K562 (cell line): ENCODE measurements around the gene LSM12. TPM values are rescaled to one million over a fixed set of nuclear protein-coding genes. Genes with fewer than 3 reads are reported as not detected.

Experiments
- ELK1 ChIP-seq: sonication (generic); formaldehyde crosslinking; IDR thresholded peaks from 2 replicates; pipeline ENCODE4 v1.8.1; 2022; ENCODE audit warnings: missing genetic modification reagents
- MEF2D ChIP-seq: conservative IDR thresholded peaks from 2 replicates; pipeline ENCODE4 v1.6.1; 2016; ENCODE audit warnings: low read depth, missing genetic modification characterization, missing compliant biosample characterization
- PRDM10 ChIP-seq: fragments of 450-650 bp; IDR thresholded peaks from 2 replicates; pipeline ENCODE4 v1.6.1; 2018; ENCODE audit not compliant: partially characterized antibody
- RBM22 ChIP-seq: fragments of 200-400 bp; formaldehyde crosslinking; IDR thresholded peaks from 2 replicates; pipeline ENCODE4 v1.6.1; 2018; ENCODE audit warnings: low read length, low read depth; ENCODE audit not compliant: poor library complexity, severe bottlenecking
- THRA ChIP-seq: fragments of 450-650 bp; IDR thresholded peaks from 2 replicates; pipeline ENCODE4 v1.6.1; 2017; ENCODE audit warnings: mild to moderate bottlenecking, moderate library complexity
- YY1 ChIP-seq, 3 experiments: IDR thresholded peaks; 2 replicates each; pipeline ENCODE4 v1.6.1; 2011; ENCODE audit warnings: low read length in 2 of 3, mild to moderate bottlenecking in 2 of 3, moderate library complexity in 2 of 3, borderline replicate concordance in 1 of 3, control low read depth in 1 of 3, low read depth in 1 of 3; ENCODE audit not compliant: insufficient read depth in 3 of 3, insufficient replicate concordance in 2 of 3, control insufficient read depth in 1 of 3, insufficient read length in 1 of 3; ENCODE audit errors: extremely low read depth in 1 of 3
- polyA plus RNA-seq, 8 experiments: library from polyadenylated mRNA; depleted of rRNA in 4 of 8; stranded (reverse) in 5 of 8; unstranded in 3 of 8; fragments of >200 nt; fragmentation: Nextera tagmentation in 2 of 8; fragmentation: Illumina TruSeq in 1 of 8; extraction: Ambion mirVana in 2 of 8; extraction: Trizol in 1 of 8; gene quantifications; 2 replicates each; pipeline versions ENCODE4 v1.2.1 to v1.2.3, GENCODE V29; 2011 to 2014; ENCODE audit warnings: inconsistent platforms in 1 of 8, missing spikeins in 1 of 8
- total RNA-seq, 7 experiments: library from RNA; depleted of rRNA in 6 of 7; stranded (reverse); fragments of >200 nt in 6 of 7; fragmentation: Illumina TruSeq in 2 of 7; extraction: Trizol in 2 of 7; gene quantifications; 2 replicates each; pipeline versions ENCODE4 v1.2.1 to v1.2.3, GENCODE V29; 2011 to 2021; ENCODE audit warnings: low replicate concordance in 1 of 7
- TF ChIP-seq, protein P1 (sequence below): fragments of 250-450 bp; sonication (Bioruptor Pico); IDR thresholded peaks from 2 replicates; pipeline ENCODE4 v1.4.0; 2020
- TF ChIP-seq, protein P2 (sequence below): fragments of 450-650 bp; formaldehyde crosslinking; IDR thresholded peaks from 2 replicates; pipeline ENCODE4 v1.4.0; 2020; ENCODE audit warnings: mild to moderate bottlenecking, moderate library complexity

Gene LSM12
- total and polyA plus RNA-seq, 9 of the 15 experiments (the other 6 are each of a cell fraction or from before 2014, with no cell fraction given) = 53.0 to 258 (median 89.3) TPM

DNA sequence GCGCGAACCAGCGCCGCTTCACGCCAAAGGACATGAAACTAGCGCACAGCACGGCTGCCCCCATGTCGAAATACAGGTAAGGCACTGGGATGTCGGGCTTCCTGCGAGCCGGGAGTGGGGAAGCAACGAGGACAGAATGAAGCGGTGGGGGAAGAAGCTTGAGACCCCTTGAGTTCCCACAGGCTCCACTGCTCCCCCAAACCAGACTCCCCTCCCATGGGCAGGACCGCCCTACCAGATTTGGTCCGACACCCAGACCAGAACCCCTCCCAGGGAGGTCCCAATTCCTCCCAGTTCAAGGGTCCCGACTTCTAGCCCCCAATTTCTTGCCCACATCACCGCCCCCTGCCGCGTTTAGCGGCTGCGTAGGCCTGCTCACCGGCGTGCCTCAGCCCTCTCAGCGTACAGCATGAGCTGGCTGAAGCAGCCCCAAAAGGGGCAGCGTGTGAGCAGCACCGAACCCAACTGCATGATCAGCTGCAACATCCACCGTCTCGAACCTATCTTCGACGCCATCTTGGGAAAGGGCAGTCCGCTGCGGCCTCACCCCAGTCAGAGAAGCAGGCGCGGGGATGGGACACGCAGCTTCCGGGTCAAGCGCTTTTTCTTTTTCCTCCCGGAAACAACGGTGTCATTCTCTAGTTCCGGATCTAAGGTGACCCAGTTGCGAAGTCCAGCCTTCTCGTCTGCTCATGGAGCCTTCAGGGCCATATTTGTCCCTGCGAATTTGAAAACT lies 51.9 kb downstream of the LSM12 start, which contains the start of gene TMEM101 (continued):
- TF ChIP-seq THRA (no peak), ELK1 (CRISPR knock-in tag) (0 out of 2 replicates have a peak, but pooled peaks have one; percentile 47), RBM22 (peak; percentile 59), YY1 (IDR thresholded peaks at IDR 0.05; ENCODE audit: borderline replicate concordance in 1 of 3, control insufficient read depth in 1 of 3, extremely low read depth in 1 of 3, insufficient read depth in 3 of 3, insufficient read length in 1 of 3, insufficient replicate concordance in 2 of 3, low read depth in 1 of 3, low read length in 2 of 3) (peak; percentile 98 to 100 (median 100)), PRDM10 (peak; percentile 55), MEF2D (tag) (peak; percentile 66; the same call in 1 of the 2 replicates)
- TF ChIP-seq, protein P1, sequence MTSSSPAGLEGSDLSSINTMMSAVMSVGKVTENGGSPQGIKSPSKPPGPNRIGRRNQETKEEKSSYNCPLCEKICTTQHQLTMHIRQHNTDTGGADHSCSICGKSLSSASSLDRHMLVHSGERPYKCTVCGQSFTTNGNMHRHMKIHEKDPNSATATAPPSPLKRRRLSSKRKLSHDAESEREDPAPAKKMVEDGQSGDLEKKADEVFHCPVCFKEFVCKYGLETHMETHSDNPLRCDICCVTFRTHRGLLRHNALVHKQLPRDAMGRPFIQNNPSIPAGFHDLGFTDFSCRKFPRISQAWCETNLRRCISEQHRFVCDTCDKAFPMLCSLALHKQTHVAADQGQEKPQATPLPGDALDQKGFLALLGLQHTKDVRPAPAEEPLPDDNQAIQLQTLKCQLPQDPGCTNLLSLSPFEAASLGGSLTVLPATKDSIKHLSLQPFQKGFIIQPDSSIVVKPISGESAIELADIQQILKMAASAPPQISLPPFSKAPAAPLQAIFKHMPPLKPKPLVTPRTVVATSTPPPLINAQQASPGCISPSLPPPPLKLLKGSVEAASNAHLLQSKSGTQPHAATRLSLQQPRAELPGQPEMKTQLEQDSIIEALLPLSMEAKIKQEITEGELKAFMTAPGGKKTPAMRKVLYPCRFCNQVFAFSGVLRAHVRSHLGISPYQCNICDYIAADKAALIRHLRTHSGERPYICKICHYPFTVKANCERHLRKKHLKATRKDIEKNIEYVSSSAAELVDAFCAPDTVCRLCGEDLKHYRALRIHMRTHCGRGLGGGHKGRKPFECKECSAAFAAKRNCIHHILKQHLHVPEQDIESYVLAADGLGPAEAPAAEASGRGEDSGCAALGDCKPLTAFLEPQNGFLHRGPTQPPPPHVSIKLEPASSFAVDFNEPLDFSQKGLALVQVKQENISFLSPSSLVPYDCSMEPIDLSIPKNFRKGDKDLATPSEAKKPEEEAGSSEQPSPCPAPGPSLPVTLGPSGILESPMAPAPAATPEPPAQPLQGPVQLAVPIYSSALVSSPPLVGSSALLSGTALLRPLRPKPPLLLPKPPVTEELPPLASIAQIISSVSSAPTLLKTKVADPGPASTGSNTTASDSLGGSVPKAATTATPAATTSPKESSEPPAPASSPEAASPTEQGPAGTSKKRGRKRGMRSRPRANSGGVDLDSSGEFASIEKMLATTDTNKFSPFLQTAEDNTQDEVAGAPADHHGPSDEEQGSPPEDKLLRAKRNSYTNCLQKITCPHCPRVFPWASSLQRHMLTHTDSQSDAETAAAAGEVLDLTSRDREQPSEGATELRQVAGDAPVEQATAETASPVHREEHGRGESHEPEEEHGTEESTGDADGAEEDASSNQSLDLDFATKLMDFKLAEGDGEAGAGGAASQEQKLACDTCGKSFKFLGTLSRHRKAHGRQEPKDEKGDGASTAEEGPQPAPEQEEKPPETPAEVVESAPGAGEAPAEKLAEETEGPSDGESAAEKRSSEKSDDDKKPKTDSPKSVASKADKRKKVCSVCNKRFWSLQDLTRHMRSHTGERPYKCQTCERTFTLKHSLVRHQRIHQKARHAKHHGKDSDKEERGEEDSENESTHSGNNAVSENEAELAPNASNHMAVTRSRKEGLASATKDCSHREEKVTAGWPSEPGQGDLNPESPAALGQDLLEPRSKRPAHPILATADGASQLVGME (CRISPR knock-in tag) = no peak
- TF ChIP-seq, protein P2, sequence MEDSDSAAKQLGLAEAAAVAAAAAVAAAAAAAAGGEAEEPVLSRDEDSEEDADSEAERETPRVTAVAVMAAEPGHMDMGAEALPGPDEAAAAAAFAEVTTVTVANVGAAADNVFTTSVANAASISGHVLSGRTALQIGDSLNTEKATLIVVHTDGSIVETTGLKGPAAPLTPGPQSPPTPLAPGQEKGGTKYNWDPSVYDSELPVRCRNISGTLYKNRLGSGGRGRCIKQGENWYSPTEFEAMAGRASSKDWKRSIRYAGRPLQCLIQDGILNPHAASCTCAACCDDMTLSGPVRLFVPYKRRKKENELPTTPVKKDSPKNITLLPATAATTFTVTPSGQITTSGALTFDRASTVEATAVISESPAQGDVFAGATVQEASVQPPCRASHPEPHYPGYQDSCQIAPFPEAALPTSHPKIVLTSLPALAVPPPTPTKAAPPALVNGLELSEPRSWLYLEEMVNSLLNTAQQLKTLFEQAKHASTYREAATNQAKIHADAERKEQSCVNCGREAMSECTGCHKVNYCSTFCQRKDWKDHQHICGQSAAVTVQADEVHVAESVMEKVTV (CRISPR knock-in tag) = no peak
